Measurements from ENCODE around the gene TLE4. TPM values are rescaled to one million over a fixed set of nuclear protein-coding genes. Genes with fewer than 3 reads are reported as not detected.

TLE4 gene
- total RNA-seq, 1 donor from 2014 or later: 77.7 TPM

DNA sequence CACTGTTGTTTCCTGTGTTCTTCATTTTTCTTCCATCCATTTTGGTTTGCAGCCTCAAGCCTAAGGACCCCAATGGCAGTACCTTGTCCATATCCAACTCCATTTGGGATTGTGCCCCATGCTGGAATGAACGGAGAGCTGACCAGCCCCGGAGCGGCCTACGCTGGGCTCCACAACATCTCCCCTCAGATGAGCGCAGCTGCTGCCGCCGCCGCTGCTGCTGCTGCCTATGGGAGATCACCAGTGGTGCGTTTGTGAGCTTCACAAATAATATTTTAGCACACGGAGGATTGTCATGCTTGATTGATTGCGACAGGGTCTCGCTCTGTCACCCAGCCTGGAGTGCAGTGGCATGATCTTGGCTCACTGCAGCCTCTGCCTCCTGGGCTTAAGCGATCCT is 136.8 kb downstream of the TLE4 start:
- no peak overlapping the region for H3K27ac Mint-ChIP-seq
- peaks cover 4% of the 10 kb centered on the region for H3K9me3 Mint-ChIP-seq
- no peaks in the 10 kb centered on the region for H3K4me1 Mint-ChIP-seq (ENCODE audit: unreplicated experiment)
- H3K4me3 Mint-ChIP-seq: no peak overlapping the region
- peaks cover 69% of the 10 kb centered on the region for H3K36me3 Mint-ChIP-seq
- TF ChIP-seq, protein P1, sequence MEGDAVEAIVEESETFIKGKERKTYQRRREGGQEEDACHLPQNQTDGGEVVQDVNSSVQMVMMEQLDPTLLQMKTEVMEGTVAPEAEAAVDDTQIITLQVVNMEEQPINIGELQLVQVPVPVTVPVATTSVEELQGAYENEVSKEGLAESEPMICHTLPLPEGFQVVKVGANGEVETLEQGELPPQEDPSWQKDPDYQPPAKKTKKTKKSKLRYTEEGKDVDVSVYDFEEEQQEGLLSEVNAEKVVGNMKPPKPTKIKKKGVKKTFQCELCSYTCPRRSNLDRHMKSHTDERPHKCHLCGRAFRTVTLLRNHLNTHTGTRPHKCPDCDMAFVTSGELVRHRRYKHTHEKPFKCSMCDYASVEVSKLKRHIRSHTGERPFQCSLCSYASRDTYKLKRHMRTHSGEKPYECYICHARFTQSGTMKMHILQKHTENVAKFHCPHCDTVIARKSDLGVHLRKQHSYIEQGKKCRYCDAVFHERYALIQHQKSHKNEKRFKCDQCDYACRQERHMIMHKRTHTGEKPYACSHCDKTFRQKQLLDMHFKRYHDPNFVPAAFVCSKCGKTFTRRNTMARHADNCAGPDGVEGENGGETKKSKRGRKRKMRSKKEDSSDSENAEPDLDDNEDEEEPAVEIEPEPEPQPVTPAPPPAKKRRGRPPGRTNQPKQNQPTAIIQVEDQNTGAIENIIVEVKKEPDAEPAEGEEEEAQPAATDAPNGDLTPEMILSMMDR (conservative IDR thresholded peaks at IDR 0.05): no peak
- DNase-seq (ENCODE audit: extremely low spot score, unreplicated experiment): no peak
- no peaks in the 10 kb centered on the region for H3K27me3 Mint-ChIP-seq

DNA sequence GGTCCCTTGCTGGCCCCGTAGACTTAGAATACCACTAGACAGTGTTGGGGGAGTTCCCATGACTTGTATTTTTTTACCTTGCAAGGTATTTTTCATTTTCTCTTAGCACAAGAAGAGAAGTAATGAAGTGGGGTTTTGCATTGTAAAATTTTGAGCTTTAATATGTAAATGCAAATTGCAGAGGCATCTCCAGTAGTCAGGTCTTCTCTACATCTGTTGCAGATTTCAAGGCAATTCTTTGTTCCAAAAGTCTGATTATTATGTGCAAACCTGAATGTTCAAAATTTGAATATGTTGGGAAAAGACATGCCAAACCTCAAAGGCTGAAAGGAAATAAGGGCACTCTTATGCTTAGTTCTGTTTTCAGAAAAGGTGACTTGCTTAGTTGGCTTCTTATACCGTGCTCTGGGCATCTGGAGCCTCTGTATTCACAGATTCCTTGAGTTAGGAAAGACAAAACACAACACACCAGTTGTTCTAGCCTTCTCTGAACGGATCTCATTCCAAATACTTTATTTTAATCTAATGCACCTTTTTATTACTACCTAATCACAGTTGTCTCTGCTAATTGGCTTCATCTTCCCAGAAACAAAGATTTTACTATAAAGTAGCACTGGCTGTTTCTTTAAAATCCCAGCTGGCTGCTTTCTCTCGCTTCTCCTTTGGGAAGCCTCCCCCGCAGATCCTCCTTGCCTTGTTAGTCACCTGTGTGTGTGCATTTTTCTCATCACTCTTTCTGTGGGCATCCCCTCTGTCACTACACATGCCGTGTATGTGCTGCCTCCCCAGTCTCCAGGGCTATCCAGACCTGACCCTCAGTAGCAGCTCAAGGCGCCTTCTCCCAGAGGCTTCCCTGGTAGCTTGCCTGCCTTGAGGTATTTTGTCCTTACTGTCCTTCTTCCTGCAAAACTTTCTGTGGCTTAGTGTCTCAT is 138.2 kb downstream of the TLE4 start:
- Mint-ChIP-seq H3K9me3 (peaks cover 4% of the 10 kb centered on the region), H3K4me1 (ENCODE audit: unreplicated experiment) (no peaks in the 10 kb centered on the region), H3K27me3 (no peaks in the 10 kb centered on the region), H3K27ac (no peak overlapping the region), H3K4me3 (no peak overlapping the region), H3K36me3 (peaks cover 70% of the 10 kb centered on the region)
- no peak for DNase-seq (ENCODE audit: extremely low spot score, unreplicated experiment)
- TF ChIP-seq, protein P1 (conservative IDR thresholded peaks at IDR 0.05): no peak

DNA sequence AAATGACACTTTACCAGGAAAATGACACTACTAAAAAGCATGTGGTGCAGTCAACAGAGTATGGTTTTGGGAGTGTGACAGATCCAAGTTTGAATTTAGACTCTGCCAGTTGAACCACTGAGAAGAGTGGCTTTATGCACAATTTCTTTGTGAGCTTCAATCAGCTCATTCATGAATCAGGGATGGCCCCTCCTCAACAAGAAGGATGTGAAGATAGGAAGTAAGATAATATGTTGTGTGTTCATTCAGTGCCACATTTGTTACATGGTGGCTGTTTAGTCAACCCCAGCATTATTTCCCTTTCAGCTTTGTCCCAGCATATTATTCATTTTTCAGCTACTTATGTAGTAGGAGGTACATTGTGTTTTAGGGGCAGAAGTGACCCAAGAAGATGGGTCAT is 140.1 kb downstream of the TLE4 start:
- Mint-ChIP-seq H3K27me3 (no peaks in the 10 kb centered on the region), H3K4me3 (no peak overlapping the region), H3K36me3 (peaks cover 53% of the 10 kb centered on the region), H3K4me1 (ENCODE audit: unreplicated experiment) (no peaks in the 10 kb centered on the region), H3K27ac (no peak overlapping the region), H3K9me3 (no peaks in the 10 kb centered on the region)
- TF ChIP-seq, protein P1 (conservative IDR thresholded peaks at IDR 0.05): no peak
- no peak for DNase-seq (ENCODE audit: extremely low spot score, unreplicated experiment)

DNA sequence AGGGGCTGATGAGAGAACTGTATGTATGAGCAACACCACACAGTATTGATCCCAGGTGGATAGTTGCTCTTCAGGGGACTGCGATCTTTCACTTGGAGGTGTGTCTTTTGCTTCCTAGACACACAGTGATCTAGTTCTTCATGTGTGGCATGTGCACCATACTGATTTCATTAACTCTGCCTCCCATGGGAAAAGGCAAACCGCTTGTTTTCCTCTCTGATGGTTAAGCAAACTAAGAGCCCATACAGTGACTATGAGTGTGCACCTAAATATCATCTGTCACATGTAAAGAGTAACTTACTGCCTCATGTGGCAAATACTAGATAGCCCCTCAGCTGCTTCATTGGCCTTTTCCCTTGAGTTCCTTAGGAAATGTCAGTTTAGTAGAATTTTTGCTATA is 147.3 kb downstream of the TLE4 start:
- peaks cover 55% of the 10 kb centered on the region for H3K36me3 Mint-ChIP-seq

DNA sequence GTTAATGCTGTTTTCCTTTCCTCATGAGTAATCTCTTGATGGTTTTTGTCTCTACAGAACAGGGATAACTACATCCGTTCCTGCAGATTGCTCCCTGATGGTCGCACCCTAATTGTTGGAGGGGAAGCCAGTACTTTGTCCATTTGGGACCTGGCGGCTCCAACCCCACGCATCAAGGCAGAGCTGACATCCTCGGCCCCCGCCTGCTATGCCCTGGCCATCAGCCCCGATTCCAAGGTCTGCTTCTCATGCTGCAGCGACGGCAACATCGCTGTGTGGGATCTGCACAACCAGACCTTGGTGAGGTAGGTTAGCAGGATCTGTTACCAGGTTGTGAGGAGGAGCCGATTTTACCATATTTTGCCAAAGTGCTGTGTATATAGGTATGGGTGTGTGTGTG is 148.2 kb downstream of the TLE4 start:
- TF ChIP-seq, protein P1 (conservative IDR thresholded peaks at IDR 0.05): no peak
- Mint-ChIP-seq H3K27ac (no peak overlapping the region), H3K4me3 (no peak overlapping the region), H3K4me1 (ENCODE audit: unreplicated experiment) (no peaks in the 10 kb centered on the region), H3K36me3 (peaks cover 51% of the 10 kb centered on the region), H3K9me3 (no peaks in the 10 kb centered on the region), H3K27me3 (no peaks in the 10 kb centered on the region)
- DNase-seq (ENCODE audit: extremely low spot score, unreplicated experiment): no peak

More for the DNA sequence above, 147.3 kb downstream of the TLE4 start:
- Mint-ChIP-seq H3K4me1 (ENCODE audit: unreplicated experiment) (no peaks in the 10 kb centered on the region), H3K27me3 (no peaks in the 10 kb centered on the region), H3K9me3 (no peaks in the 10 kb centered on the region), H3K4me3 (no peak overlapping the region), H3K27ac (no peak overlapping the region)
- no peak for DNase-seq (ENCODE audit: extremely low spot score, unreplicated experiment)
- TF ChIP-seq, protein P1 (conservative IDR thresholded peaks at IDR 0.05): no peak
